ENCODE data around the gene SZT2.

SZT2 gene

GRCh38 chr1:43503534-43503933 lies 113.8 kb downstream of the SZT2 start:
- in situ Hi-C loops (cut with HindIII; ENCODE audit: low pct_ligation_motif_present, low sequenced_read_pairs), result no loop called here
- no peak overlapping the region for H3K4me3 ChIP-seq (ENCODE audit: low read depth, low read length)
- DNase-seq, result no peak
- H3K36me3 ChIP-seq (replicated peaks), result no peaks in the 10 kb centered on the region
- no peaks in the 10 kb centered on the region for H3K27me3 ChIP-seq (replicated peaks)
- no peak for TF ChIP-seq CTCF (IDR thresholded peaks at IDR 0.05; ENCODE audit: low read depth, low read length, missing control alignments)
- no peak overlapping the region for H3K27ac ChIP-seq
